SK-N-SH (cell line): ENCODE measurements around the gene ITM2C. TPM values are rescaled to one million over a fixed set of nuclear protein-coding genes. Genes with fewer than 3 reads are reported as not detected.

ENCODE experiments used
- CTCF ChIA-PET: fragments of 300-600, 350-600 bp; formaldehyde crosslinking; extraction: SDS; loops from one replicate; lab custom pipeline; 2021; lab: Yijun Ruan, JAX
- POLR2A ChIA-PET: fragments of 350-600 bp; sonication (Branson Sonifier 250); formaldehyde crosslinking; extraction: SDS; loops from one replicate; lab custom pipeline; 2020; ENCODE audit warnings: antibody characterized with exemption, inconsistent platforms; lab: Yijun Ruan, JAX
- DNase-seq: peaks from one replicate; pipeline ENCODE4 v3.0.0; 2012
- H2AFZ ChIP-seq: fragments of 200-600 bp; sonication (generic); 2 replicates; pipeline ENCODE4 v1.8.1; 2016; ENCODE audit warnings: antibody characterized with exemption, mild to moderate bottlenecking, low read depth
- H3F3A ChIP-seq: fragments of 200-600 bp; sonication (generic); replicated peaks from 2 replicates; pipeline ENCODE3; 2016; ENCODE audit warnings: antibody characterized with exemption, mild to moderate bottlenecking; ENCODE audit not compliant: insufficient read depth
- H3K27ac ChIP-seq, 2 experiments: fragments of 200-500 bp in 1 of 2; fragments of 200-600 bp in 1 of 2; sonication (Bioruptor generic) in 1 of 2; sonication (generic), shearing (Covaris generic) in 1 of 2; 2 replicates each; pipeline versions ENCODE4 v1.5.1 to v1.6.1; 2014 to 2016; ENCODE audit warnings: low read depth in 2 of 2, inconsistent platforms in 1 of 2, low read length in 1 of 2, mild to moderate bottlenecking in 1 of 2, mixed read lengths in 1 of 2
- H3K27me3 ChIP-seq: fragments of 200-600 bp; sonication (generic), shearing (Covaris generic); 2 replicates; pipeline ENCODE4 v1.6.1; 2016; ENCODE audit warnings: mixed run types; ENCODE audit not compliant: insufficient read depth
- H3K36me3 ChIP-seq, 2 experiments: fragments of 200-500 bp in 1 of 2; fragments of 200-600 bp in 1 of 2; sonication (Bioruptor generic) in 1 of 2; sonication (generic) in 1 of 2; replicated peaks in 1 of 2; 2 replicates each; pipeline versions ENCODE3 to v1.5.1; 2014 to 2016; ENCODE audit warnings: low read length in 1 of 2, mild to moderate bottlenecking in 1 of 2; ENCODE audit not compliant: insufficient read depth in 2 of 2, control insufficient read depth in 1 of 2
- H3K4me1 ChIP-seq, 2 experiments: fragments of 200-500 bp in 1 of 2; fragments of 200-600 bp in 1 of 2; sonication (Bioruptor generic) in 1 of 2; sonication (generic), shearing (Covaris generic) in 1 of 2; 2 replicates each; pipeline versions ENCODE4 v1.5.1 to v1.6.1; 2014 to 2016; ENCODE audit warnings: low read depth in 1 of 2, low read length in 1 of 2, mixed run types in 1 of 2; ENCODE audit not compliant: insufficient read depth in 2 of 2, control insufficient read depth in 1 of 2
- H3K4me2 ChIP-seq: fragments of 200-600 bp; sonication (generic), shearing (Covaris generic); 2 replicates; pipeline ENCODE4 v1.6.1; 2017; ENCODE audit warnings: mixed run types
- H3K4me3 ChIP-seq, 2 experiments: fragments of 200-500 bp in 1 of 2; fragments of 200-600 bp in 1 of 2; sonication (Bioruptor generic) in 1 of 2; sonication (generic), shearing (Covaris generic) in 1 of 2; 2 replicates each; pipeline versions ENCODE4 v1.5.1 to v1.8.1; 2014 to 2016; ENCODE audit warnings: low read depth in 2 of 2, inconsistent platforms in 1 of 2, low read length in 1 of 2, mild to moderate bottlenecking in 1 of 2, mixed read lengths in 1 of 2, moderate library complexity in 1 of 2
- H3K79me2 ChIP-seq: fragments of 200-600 bp; sonication (generic); 2 replicates; pipeline ENCODE4 v1.8.1; 2017; ENCODE audit warnings: mild to moderate bottlenecking; ENCODE audit not compliant: insufficient read depth
- H3K9ac ChIP-seq: fragments of 200-600 bp; sonication (generic); 2 replicates; pipeline ENCODE4 v1.6.1; 2017; ENCODE audit warnings: mixed run types
- H3K9me2 ChIP-seq: fragments of 200-600 bp; sonication (generic); 2 replicates; pipeline ENCODE4 v1.6.1; 2017; ENCODE audit warnings: mixed run types
- H3K9me3 ChIP-seq: fragments of 200-600 bp; sonication (generic); 2 replicates; pipeline ENCODE4 v1.6.1; 2017; ENCODE audit warnings: mixed run types, mild to moderate bottlenecking, moderate library complexity
- H4K20me1 ChIP-seq: fragments of 200-600 bp; sonication (generic); 2 replicates; pipeline ENCODE4 v1.6.1; 2017; ENCODE audit warnings: mild to moderate bottlenecking, mixed run types; ENCODE audit not compliant: insufficient read depth
- CTCF ChIP-seq: fragments of 200-600 bp; sonication (generic); IDR thresholded peaks from 2 replicates; pipeline ENCODE4 v1.6.1; 2017; ENCODE audit warnings: antibody characterized with exemption, mild to moderate bottlenecking, moderate library complexity
- EZH2phosphoT487 ChIP-seq: fragments of 200-600 bp; sonication (generic); IDR thresholded peaks from 2 replicates; pipeline ENCODE4 v1.6.1; 2017; ENCODE audit warnings: low read depth, mixed run types, mild to moderate bottlenecking, antibody characterized with exemption, moderate library complexity, borderline replicate concordance
- IRF3 ChIP-seq: fragments of 150-350 bp; IDR thresholded peaks from 2 replicates; pipeline ENCODE4 v1.6.1; 2016; ENCODE audit warnings: mild to moderate bottlenecking, low read depth, low read length
- MEF2A ChIP-seq: IDR thresholded peaks from 2 replicates; pipeline ENCODE4 v1.4.0; 2012; ENCODE audit warnings: low read depth, borderline replicate concordance
- MXI1 ChIP-seq: IDR thresholded peaks from 2 replicates; pipeline ENCODE4 v1.6.1; 2012; ENCODE audit warnings: mild to moderate bottlenecking, low read depth, low read length, improper control_type of control experiment
- POLR2AphosphoS5 ChIP-seq: IDR thresholded peaks from 2 replicates; pipeline ENCODE4 v1.6.1; 2012; ENCODE audit warnings: low read depth, low read length
- RCOR1 ChIP-seq: fragments of 150-350 bp; IDR thresholded peaks from 2 replicates; pipeline ENCODE4 v1.6.1; 2017; ENCODE audit warnings: antibody characterized with exemption, low read length
- REST ChIP-seq: IDR thresholded peaks from 2 replicates; pipeline ENCODE4 v1.6.1; 2012; ENCODE audit warnings: mild to moderate bottlenecking, low read depth, low read length, moderate library complexity
- RFX5 ChIP-seq: IDR thresholded peaks from 2 replicates; pipeline ENCODE4 v1.6.1; 2012; ENCODE audit warnings: mild to moderate bottlenecking, improper control_type of control experiment, low read length
- TAF1 ChIP-seq: IDR thresholded peaks from 2 replicates; pipeline ENCODE4 v1.6.1; 2012; ENCODE audit warnings: low read depth, mild to moderate bottlenecking, low read length, moderate library complexity, borderline replicate concordance
- YY1 ChIP-seq: IDR thresholded peaks from 2 replicates; pipeline ENCODE4 v1.4.0; 2012; ENCODE audit warnings: low read depth, mild to moderate bottlenecking
- WGBS: methylation state at CpG from one replicate; pipeline ENCODE4 v1.1.6; 2017; ENCODE audit warnings: low lambda C conversion rate; 5-methylcytosine and 5-hydroxymethylcytosine counted together
- polyA plus RNA-seq, 3 experiments: library from polyadenylated mRNA; depleted of rRNA; stranded (reverse); fragments of >200 nt; gene quantifications; 2 replicates each; pipeline ENCODE4 v1.2.3, GENCODE V29; 2012

Gene ITM2C
- polyA plus RNA-seq, 1 of the 3 experiments (the other 2 are of a cell fraction), result 288 TPM

GRCh38 chr2:230898016-230898712, 33.4 kb downstream of the ITM2C start:
- no peak for TF ChIP-seq MXI1
- no peak for TF ChIP-seq MEF2A
- no peak for TF ChIP-seq EZH2phosphoT487
- no peak for TF ChIP-seq RFX5
- TF ChIP-seq TAF1, result no peak
- POLR2A ChIA-PET, result no interaction called here
- no peak overlapping the region for H2AFZ ChIP-seq
- WGBS, result 72% methylated on average over 13 of the region's 13 CpGs
- no peak overlapping the region for H3K4me2 ChIP-seq
- DNase-seq, result no peak
- no peak overlapping the region for H3K27ac ChIP-seq
- H3K9ac ChIP-seq, result no peak overlapping the region
- H3K36me3 ChIP-seq, result no peaks in the 10 kb centered on the region
- no peaks in the 10 kb centered on the region for H3K9me2 ChIP-seq
- CTCF ChIA-PET, result interaction anchor here (0.6 to 3.2 kb wide), 7 partner anchors 12 to 155 kb away, joined by 3 to 14 read pairs (median 5); partner anchors contain the start of gene ITM2C
- no peaks in the 10 kb centered on the region; a peak in 1 of 4 replicates for H3K4me1 ChIP-seq
- H3F3A ChIP-seq, result no peaks in the 10 kb centered on the region
- no peaks in the 10 kb centered on the region for H3K79me2 ChIP-seq
- no peaks in the 10 kb centered on the region for H3K9me3 ChIP-seq
- peaks cover 25% of the 10 kb centered on the region; the same call in 1 of the 2 replicates for H3K27me3 ChIP-seq
- no peak overlapping the region for H3K4me3 ChIP-seq
- no peaks in the 10 kb centered on the region for H4K20me1 ChIP-seq

- Histone ChIP-seq H2AFZ (no peak overlapping the region), H3K27ac (no peak overlapping the region), H3K4me3 (no peak overlapping the region), H3K9me2 (no peaks in the 10 kb centered on the region), H3K79me2 (no peaks in the 10 kb centered on the region), H3K36me3 (no peaks in the 10 kb centered on the region), H3K9ac (no peak overlapping the region), H3K9me3 (no peaks in the 10 kb centered on the region), H3F3A (no peaks in the 10 kb centered on the region), H3K4me1 (no peaks in the 10 kb centered on the region; a peak in 1 of 4 replicates), H3K4me2 (no peak overlapping the region), H4K20me1 (no peaks in the 10 kb centered on the region), H3K27me3 (peaks cover 25% of the 10 kb centered on the region; the same call in 1 of the 2 replicates)
- WGBS, result 23% methylated on average over 2 of the region's 8 CpGs
- TF ChIP-seq RCOR1 (no peak), CTCF (no peak), YY1 (no peak), MXI1 (no peak), POLR2AphosphoS5 (no peak), REST (no peak), IRF3 (no peak)
- ChIA-PET CTCF (interaction anchor here (1.0 to 2.1 kb wide), 4 partner anchors 8 to 154 kb away, joined by 3 to 5 read pairs (median 4); no protein-coding TSS in a partner anchor), POLR2A (no interaction called here)
- DNase-seq, result no peak
These were observed 34.0 kb downstream of the ITM2C start for GRCh38 chr2:230898713-230899091.
